HG03457 (cell line): ENCODE results near the gene CELSR1.

Source experiments
- ATAC-seq: cut with Tn5 transposase; IDR thresholded peaks from one replicate; pipeline ENCODE4 v1.9.1; 2021; ENCODE audit warnings: moderate number of reproducible peaks; ENCODE audit not compliant: unreplicated experiment

The CELSR1 gene

DNA sequence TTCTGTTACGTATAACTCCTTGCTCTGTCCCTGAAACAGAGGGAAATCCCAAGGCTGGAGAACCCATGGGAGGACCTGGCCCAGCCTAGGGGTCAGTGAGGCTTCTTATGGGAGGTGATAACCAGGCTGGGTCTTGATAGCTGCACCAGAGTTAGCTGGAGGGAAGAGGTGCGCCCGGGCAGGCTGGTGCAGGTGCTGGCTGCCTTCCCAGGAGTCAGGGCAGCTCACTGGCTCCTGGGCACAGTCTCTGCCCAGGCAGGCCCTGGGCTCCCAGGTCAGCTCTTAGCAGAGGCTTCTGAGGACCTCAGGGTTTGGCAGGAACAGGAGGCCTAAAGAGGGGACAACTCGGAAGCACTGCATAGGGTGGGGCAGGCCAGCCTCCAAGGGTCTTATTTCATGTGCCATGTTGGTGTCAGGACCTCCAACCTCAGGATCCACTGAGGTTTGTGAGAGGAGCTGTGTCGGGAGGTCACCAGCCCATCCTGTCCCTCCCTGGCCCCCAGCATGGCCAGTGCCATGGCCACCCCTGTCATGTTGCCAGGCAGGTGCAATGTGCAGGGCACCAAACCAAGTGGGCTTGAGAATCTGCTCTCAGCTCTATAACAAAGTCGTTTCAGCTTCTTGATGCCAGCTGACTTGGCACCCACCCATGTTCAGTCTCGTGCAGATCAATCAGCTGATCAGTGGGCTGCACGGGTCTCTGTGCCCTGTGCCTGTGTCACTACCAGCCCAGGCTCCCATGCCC is 20.5 kb upstream of the CELSR1 start:
- ATAC-seq: no peak

DNA sequence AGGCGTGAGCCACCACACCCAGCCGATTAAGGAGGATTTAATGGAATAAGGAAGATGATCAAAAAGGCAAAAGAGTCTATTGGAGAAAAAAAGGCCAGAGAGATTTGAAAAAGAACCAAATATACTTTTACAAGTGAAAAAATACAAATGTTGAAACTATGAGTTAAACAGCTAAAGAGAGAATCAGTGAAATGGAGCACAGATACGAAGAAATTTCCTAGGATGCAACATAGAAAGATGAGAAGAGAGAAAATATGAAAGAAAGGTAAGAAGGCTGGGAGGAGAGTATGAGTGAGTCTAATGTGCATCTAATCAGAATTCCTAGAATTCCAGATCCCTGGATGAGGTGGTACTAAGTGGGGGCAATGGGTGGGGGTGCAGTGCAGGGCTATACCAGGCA is 19.4 kb upstream of the CELSR1 start:
- ATAC-seq: no peak

DNA sequence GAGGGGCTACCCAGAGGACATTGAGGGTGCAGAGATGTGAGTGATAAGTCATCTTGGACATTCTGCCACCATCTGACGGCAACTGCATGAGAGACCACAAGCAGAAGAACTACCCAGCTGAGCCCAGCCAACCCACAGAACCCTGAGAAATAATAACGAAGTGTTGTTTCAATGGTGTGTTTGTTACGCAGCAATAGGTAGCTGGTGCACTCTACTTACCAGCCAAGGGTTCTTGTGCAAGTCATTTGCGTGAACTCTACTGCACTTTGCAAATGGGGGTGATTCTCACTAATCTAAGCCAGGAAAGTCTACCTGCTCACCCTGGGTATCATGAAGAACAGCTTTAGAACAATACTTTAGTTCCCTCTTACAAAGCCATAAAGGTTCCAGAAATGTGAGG is 15.8 kb upstream of the CELSR1 start:
- no peak for ATAC-seq

DNA sequence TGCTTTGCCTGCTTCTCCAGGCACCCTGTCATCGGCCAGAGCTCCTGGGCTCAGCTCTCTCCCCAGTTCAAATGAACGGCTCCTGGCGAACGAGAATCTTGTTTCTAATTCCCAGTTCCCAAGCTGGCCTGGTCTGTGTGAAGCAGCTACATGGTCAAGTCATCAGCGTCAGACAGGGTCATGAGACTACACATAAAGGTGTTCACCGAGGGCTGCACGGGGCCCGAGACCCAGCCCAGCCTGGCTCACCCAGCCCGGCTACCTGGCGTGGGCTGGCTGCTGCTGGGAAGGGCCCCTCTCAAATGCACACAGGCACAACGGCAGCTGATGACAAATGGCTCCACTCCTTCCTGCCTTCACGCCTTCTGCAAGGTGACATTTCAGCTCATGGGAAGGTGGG is 14.6 kb upstream of the CELSR1 start:
- ATAC-seq: no peak

DNA sequence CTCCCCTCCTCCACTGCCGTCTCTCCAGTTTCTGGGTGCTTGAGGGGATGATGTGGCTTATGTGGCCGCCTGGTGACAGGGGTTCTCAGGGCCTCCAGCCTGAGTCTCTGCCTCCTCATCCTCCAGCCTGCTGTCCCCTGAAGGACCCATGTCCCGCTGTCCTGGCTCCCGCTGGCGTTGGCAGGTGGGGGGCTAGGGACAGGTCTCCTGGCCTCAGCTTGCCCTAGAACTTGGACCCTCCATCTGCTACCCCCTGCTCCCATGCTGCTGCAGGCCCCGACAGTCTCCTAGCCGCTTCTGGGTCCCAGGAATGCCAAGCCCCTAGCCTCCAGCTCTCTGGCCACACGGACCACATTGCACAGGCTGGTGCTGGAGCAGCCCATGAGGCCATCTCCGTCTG is 13.9 kb upstream of the CELSR1 start:
- ATAC-seq: no peak

DNA sequence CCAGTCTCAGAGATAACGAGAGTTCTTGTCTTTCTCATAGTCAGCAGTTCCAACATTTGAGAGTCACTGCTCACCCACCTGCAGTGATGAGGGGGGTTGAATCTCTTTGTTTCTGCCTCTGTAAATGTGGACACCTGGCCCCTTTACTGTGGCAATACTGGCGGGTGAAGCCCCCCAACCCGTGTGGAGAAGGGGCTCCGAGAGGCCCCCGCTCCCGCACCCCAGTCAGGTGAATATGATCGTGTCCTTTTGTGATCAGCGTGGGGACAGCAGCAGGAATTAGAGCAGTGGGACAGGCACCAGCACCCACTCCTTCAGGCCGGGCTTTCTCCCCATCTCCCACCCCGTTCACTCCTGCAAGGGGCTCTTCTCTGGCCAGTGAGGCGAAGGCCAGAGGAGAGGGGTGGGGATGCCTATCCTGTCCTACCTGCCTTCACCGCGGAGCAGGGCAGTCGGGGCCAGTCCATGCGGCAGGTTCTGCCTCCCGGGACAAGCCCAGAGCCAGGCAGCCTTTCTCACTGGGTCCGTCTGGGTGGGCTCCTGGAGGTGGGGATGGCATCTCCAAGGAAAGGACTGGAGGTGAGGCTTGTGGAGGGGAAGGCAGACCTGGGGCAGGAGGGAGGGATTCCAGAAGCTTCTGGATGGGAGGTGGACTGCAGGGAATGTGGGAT is 12.7 kb upstream of the CELSR1 start:
- no peak for ATAC-seq

DNA sequence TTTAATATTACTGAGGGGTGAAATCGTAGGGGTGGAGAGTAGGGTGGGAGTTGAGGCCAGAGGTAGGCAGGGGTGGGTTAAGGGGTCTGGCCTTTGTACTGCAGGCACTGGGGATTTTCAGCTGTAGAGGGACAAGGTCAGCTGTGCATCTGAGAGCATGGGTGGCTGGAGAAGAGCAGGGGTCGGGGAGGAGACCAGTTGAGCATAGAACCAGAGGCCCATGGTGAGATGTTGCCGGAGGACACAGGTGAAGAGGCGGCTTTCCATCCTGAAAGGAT is 12.1 kb upstream of the CELSR1 start:
- no peak for ATAC-seq

DNA sequence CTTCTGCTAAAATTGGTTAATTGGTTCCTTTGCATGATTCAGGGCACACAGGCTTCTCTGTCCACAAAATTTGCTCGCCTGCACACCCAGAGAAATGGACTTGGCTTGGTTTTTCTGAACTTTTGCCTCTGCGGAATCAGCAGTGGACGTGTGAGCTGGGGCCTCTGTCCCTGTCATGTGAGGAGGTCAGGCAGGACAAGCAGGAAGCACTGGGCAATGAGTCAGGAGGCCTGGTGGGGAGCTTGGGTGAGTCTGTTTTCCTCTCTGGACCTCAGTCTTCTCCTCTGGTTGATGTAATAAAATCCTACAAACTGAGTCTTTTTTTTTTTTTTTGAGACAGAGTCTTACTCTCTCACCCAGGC is 10.4 kb upstream of the CELSR1 start:
- ATAC-seq: no peak

DNA sequence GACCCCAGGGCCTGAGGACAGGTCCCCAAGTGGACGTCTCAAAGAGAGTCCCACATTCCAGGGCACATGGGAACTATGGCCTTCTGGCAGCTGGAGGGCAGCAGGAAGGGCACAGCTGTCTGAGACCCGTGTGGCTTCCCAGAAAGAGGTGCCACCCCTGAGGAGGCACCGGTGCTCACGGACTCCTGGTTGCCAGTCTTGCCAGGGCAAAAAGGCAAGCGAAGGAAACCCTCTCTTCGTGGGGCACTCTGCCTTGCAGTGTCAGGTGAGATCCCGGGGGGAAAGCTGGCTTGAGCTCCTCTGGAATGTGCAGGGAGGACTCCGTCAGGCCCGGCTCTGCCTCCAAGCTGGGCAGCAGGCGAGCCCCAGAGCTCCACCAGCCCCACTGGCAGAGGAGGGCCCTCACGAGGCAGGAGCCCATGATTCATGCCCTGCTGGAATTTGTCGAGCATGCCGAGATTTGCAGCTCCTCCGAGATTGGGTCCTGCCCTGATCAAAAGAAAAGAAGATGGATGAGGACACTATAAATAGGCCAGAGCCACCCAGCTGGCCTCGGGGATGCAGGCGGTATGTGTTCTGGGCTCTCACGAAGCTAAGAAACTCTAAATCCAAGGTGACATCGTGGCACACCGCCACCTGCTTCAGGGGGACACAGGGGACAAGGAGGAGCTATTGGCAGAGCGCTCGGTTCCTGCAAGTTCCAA is 9.9 kb upstream of the CELSR1 start:
- no peak for ATAC-seq

DNA sequence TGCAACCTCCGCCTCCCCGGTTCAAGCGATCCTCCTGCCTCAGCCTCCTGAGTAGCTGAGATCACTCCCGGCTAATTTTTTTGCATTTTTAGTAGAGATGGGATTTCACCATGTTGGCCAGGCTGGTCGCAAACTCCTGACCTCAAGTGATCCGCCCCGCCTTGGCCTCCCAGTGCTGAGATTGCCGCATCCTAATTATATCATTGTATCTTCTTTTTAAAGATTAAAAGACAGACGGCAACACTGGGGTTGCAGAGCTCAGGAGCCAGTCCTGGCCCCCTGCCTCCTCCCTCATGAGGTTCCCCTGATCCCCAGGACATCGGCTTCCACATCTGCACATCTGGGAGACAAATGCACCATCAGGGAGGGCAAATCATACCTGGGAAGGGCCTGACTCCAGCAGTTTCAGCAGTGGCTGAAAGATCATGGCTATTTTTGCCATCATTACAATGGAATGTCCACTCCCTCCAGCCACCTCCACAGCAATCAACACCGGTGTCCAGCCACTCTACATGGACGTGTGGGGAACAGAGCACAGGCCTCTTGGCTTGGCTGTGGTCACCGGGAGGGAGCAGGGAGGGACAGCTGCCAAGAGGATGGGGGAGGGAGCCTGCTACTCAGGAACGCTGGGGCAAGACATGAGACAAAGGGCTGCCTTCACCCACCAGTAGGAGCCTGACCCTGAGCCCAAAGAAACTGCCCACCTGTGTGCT is 9.2 kb upstream of the CELSR1 start:
- no peak for ATAC-seq

DNA sequence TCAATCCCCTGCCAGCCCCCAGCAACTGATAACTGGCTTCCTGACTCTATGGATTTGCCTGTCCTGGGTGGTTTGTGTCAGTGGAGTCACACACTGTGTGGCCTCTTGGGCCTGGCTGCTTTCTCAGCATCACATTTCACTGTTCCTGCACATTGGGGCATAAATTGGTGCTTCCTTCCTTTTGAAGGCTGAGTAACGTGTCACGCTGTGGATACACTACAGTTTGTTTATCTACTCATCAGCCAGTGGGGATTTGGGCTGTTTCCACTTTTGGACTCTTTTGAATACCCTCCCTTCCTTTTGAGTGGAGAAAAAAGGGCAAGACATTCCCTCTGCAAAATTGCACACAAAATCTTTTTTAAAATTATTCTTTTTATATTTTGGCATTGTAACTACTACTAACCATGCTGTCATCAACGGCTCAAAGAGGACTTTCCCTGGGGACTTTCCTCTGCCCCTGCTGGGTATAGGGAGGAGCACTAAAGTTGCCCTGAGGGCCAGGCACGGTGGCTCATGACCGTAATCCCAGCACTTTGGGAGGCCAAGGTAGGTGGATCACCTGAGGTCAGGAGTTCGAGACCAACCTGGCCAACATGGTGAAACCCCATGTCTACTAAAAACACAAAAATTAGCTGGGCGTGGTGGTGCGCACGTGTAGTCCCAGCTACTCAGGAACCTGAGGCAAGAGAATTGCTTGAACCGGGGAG is 7.8 kb upstream of the CELSR1 start:
- no peak for ATAC-seq

DNA sequence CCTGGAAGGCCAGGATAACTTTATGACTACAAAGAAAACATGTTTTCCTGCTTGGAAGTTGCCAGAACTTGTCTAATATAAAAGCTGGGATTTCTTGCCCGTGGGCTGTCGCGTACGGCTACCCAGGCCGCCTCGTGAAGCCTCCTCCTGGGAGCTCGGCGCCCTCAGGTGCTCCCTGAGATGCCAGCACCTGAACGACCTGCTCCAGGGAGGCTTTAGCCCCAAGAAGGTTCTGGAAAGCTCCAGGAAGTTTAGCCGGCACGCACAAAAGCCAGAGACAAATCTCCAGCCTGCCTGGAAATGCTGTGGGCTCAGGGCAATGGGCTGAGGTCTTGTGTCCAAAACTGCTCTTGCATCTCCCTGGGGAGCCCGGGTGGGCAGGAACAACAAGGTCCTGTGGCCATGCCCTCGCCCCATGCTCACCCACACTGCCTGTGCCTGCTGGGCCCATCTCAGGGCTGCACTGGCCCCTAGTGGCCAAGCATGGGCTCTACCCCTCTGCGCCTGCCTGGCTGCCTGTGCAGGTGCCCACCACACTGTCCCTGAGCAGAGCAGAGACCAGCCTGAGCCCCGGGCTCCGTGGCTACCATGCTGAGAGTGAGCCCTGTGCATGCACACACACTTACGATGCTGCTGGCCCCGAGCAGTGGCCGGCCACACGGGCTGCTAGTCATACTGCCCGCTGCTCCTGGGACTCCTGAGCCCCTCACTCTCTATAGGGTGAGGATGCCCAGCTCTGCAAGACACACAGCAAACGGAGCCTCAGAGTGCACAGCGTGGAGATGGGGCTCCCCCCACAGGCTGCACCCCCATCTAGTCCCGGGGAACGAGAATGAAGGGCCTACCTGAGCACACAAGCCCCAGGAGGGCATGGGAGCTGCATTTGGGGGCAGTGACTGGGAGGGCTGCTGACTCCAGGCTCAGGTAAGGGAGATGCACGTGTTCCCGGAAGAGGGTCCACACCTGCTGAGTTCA is 4.9 kb upstream of the CELSR1 start:
- ATAC-seq: no peak

DNA sequence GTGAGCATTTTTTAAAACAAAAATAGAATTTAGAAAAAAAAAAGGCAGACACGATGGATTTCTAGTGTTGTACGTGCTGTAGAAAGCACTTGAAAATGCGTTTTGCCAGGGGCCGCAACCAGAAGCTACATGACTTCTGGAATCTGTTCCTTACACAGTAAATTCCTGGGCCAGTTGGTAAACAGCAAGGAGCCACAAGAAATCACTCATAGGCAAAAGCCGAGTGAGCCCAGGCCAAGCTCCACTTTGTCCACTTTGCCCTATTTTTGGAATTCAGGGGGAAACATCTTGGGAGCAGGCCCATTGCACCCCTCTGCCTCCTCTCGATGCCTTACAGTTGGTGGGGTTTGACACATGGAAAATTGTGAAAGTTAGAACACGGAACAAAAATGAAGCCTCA is 4.1 kb upstream of the CELSR1 start:
- ATAC-seq: no peak

DNA sequence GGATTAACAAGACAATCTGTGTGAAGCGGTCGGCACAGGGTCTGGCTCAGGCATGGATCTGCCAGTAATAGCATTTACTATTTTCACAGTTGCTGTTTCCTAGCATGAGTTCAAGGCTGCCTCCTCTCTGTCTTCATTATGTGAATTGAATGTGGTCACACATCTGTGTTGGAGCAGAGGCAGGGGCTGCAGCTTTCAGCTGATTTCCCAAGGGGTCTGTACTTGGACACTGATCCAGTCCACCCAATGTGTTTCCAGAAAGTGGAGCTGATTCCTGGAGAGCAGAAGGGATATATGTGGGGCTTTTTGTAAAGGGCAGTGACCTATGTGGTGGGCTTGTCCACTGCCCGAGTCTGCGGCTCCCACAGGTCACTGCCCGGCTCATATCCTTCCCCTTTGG is 3.5 kb upstream of the CELSR1 start:
- ATAC-seq: no peak

DNA sequence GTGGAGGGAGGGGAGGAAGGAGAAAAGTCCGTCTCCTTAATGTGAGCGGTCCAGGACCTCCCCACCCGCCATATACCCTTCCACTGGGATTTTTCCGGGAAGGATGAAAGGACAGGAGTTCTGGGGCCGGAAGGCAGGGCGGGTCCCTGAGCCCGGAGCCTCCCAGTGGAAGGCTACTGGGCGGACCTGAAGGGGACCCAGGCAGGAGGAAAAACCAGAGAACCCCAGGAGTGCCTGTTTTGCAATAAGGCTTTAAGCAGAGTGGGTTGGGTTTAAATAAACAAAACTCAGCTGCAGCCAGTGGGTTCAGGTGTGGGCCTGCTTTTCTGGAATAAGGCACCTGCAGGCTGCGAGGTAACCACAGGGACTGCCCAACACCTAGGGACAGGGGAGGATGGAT is 1.7 kb upstream of the CELSR1 start:
- ATAC-seq: no peak

DNA sequence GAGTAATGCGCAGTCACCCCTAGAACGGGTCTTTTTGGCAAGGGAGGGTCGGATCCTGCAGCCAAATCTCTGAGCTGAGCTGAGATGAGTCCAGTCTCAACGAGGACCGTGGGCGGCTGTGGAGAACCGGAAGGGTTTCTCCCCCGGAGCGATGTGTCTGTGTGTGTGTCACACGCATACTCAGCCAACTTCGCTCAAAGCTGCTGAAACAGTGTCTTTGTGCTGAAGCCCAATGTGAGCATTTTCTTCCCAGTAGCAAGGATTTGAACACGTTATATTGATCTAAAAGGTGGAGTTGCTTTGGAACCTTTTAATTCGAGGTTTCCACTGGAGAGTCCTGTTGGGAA is 1.4 kb upstream of the CELSR1 start:
- ATAC-seq: no peak

DNA sequence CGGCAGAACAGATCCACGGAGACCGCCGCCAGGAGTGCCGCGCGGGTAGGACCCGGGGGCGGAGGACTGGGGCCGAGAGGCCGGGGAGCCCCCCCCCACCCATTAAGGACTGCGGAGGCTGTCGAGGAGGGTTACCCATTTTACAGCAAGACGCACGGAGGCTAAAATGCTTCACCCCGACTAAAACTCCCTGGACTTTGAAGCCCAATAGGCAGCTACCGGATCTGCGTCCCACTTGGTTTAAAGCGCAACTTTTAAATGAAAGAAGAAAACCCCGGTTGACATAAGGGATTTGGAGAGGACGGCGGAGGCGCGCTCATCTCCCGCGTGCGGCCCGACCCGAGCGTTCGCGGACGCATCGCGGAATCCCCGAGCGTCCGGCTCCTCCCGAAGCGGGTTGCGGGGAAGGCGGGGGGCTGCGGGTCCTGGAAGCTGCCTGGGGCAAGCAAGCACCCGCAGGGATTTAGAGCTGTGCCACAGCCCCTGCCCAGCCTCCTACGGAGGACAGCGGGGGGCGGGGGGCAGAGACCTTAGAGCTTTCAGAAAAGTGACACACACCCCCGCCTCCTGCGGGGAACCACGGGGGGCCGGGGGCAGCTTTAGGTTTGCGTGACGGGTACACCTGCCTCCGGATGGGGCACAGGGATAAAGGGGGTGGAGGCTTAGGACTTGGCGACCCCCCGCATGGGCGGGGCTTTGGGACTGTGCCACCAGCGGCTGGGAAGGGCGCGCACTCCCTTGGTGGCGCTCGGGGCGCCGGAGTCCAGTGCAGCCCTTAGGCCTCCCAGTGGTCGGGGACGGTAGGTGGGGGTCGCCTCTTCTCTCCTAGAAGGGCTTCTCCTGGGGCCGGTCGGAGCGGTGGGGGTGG is 760 bp upstream of the CELSR1 start:
- ATAC-seq: no peak

DNA sequence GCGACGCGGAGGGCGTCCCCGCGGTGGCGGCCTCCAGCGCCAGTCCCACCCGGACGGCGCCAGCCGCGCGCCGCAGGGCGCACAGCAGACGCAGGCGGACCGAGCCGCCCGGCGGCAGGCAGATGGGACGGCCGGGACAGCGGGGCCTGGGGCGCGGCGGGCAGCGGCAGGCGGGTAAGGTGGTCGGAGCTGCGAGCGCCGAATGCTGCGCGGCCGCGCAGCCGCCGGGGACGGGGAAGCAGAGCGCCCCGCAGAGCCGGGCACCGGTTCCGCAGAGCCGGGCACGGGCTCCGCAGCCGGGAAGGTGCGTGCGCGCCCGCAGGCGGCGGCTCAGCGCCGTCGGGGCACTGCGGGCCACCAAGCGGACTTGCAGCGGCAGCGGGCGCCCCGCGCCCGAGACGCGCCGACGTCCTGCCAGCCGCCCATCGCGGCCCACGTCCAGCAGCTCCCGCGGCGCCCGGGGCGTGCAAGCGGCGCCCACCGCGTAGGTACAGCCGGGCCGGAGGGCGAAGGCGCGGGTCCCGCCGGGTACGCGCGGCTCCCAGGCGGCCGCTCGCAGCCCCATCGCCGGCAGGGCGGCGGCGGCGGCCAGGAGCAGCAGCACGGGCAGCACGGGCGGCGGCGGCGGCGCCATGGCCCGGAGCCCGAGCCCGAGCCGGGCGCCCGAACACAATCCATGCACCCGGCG is 739 bp downstream of the CELSR1 start:
- no peak for ATAC-seq
